HG02884 (cell line): ENCODE results near the gene CHKB.

Experiments
- ATAC-seq: cut with Tn5 transposase; IDR thresholded peaks from one replicate; pipeline ENCODE4 v1.9.1; 2021; ENCODE audit warnings: mild to moderate bottlenecking, moderate library complexity; ENCODE audit not compliant: unreplicated experiment

Gene CHKB

DNA sequence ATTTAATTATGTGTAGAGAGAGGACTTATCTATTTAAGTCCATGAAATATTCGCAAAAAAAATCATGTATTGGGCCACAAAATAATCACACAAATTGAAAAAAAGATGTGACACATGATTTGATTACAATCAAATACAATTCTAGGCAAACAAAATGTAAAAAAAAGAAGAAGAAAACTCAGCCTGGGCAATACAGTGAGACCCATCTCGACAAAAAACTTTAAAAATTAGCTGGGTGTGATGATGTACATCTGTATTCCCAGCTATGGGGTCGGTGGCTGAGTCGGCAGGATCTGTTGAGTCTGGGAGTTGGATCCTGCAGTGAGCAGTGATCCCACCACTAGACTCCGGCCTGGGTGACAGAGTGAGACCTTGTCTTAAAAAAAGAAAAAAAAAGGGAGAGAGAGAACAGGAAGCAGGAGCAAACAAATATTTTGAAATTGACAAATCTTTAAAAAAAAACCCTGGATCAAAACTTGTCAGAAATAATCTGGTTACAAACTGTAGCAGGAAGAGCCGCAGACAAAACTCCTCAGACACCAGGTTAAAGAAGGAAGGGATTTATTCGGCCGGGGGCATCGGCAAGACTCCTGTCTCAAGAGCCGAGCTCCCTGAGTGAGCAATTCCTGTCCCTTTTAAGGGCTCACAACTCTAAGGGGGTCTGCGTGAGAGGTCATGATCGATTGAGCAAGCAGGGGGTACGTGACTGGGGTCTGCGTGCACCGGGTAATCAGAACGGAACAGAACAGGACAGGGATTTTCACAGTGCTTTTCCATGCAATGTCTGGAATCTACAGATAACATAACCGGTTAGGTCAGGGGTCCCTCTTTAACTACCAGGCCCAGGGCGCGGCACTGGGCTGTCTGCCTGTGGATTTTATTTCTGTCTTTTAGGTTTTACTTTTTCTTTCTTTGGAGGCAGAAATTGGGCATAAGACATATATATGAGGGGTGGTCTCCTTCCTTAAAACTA, 49.5 kb downstream of the CHKB start:
- ATAC-seq: no peak

DNA sequence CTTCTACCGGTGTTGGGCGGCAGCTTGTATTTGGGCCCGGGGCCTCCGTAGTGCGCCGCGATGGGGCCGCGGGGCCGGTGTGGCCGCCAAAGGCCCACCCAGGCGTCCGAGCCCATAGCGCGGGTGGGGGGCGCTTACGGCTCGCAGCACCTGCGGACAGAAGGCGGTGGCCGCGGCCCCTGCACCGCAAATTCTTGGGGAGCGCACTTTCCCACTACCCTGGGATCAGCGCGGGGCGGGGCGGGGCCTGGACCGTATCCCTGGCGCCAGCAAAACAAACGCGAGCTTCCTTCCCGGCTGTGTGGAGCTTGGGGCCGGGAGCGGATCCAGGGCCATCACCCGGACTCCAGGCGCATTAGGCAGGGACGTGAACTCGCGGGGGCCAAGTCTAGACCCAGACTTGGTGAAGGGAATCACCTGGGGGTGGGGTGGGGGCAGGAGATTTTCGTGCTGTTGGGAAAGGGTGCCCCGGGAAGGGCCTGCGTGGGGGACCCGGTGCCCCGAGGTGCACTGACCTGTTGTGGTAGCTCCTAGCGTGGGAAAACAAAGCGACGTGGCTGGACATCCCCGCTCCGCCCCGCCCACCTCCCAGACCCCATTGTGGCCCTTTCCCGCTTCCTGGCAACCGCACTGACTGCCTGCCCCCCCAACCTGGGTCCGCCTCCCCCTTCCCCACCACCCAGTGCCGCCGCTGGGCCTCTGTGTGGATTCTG, 50.5 kb downstream of the CHKB start:
- ATAC-seq: no peak

DNA sequence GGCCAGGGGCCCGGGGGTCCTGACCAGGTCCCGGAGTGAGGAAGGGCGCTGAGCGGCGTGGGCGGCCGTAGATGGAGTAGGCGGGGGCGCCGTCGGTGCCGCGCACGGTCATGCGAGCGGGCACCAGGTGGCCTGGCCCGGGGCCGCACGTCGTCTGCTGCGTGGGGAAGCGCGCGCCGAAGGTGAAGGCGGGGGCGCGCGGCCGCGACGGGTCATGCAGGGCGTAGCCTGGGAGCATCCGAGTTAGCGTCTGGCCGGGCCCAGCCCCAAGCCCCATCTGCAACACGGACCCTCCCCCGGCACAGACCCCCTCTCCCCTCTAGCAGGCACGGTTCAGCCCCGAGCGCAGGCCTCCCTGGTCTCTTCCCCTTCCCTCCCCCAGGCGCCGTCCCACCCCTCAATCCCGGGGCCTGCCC, 51.1 kb downstream of the CHKB start:
- ATAC-seq: no peak

DNA sequence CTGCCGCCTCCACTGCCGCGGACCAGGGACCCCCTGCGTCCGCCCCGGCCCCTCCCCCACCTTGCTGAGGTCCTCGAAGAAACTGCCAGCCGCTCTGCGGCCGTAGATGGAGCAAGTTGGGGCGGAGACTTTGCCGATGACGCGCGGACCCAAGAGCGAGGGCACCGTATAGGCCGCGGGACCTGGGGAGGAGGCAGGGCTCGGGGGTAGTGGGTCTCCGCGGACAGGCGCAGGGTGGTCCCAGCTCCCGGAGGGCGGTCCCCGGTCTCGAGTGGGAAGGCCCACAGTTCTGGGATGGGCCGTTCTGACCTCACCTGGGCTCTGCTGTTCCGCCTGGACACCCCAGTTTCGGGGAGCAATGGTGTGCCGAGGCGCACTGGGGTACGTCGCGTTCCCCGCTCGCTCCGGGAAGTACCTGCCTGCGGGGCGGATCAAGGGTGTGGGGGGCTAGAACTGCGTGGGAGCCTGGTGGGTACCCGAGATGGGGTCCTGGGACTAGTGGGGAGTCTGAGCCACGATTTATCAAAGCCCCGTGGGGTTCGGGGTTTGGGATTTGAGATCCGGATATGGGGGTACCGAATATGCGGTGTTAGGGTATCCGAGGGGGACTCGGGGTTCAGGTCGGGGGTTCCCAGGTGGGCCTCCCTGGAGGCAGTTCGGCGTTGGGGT, 51.6 kb downstream of the CHKB start:
- ATAC-seq: no peak

DNA sequence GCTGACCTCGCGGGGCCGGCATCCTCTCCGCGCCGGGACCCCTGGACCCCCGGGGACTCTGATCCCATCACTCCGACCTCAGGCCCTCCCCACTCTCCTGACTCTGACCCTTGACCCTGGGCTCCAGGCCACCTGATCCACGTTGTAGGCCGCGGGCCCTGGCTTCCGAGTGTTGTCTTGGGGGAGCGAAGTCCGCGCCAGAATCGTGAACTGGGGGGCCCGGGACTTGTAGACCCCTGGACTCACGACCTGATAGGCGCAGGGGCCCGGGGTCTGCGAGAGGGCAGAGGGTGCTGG, 52.1 kb downstream of the CHKB start:
- no peak for ATAC-seq

DNA sequence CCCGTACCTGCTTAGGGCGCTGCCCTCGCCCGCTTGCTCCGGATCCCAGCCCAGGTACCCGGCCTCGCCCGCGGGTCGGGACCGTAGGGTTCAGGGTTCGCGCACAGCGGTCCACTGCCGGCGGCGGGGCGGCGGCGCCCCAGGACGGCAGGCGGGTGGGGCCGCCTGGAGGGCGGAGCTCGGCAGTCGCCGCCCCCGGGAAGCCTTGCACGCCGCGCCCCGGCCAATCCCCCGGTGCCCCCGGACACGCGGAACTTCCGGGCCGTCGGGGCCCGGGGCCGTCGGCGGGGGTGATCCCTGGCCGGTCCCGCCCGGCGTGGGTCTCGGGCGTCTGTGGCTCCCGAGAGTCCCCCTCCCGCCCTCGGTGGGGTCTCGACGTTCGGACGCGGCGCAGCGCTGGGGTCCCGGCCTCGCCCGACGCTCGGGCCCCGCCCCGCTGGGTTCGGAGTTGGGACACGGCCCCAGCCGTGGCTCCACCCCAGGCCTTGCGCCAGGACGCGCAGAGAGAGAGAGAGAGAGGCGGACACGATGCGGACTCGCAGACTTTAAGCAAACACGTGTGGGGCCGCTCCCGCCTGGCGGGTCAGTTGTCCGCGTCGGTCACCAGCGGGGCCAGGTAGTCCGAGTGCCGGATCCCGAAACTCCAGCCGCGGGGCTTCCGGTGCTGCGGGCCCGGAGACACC, 52.6 kb downstream of the CHKB start, which contains the start of gene TYMP:
Gene TYMP, minus strand, starts transcription at position 116 of the 683 bp plus-strand sequence. CDS start 303 bp downstream, outside the sequence.
- ATAC-seq: no peak

DNA sequence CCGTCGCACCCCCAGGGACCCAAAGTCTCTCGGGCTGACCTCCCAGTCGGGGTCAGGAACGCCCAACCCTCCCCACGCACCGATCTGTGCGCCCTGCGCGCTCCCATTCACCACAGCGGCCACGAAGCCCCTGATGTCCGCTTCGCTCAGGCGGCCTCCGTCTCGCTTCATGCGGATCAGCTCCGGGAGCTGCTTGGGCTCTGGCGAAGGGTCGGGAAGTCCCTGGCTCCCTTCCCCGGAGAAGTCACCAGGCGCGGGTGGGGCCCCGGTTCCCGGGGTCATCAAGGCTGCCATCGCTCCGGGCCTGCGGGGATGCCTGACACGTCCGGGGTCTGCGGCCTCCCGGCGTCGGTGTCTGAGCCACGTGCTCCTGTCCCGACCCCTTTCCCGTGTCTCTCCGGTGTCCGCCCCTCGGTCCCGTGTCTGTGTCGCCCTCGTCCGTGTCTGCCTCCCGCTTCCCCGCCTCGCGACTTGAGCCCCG, 53.2 kb downstream of the CHKB start:
- no peak for ATAC-seq
